ENCODE data around the gene MARVELD1. TPM values are rescaled to one million over a fixed set of nuclear protein-coding genes. Genes with fewer than 3 reads are reported as not detected.

MARVELD1 gene
- total RNA-seq, 1 experiment from 2014 or later = 21.2 TPM

DNA sequence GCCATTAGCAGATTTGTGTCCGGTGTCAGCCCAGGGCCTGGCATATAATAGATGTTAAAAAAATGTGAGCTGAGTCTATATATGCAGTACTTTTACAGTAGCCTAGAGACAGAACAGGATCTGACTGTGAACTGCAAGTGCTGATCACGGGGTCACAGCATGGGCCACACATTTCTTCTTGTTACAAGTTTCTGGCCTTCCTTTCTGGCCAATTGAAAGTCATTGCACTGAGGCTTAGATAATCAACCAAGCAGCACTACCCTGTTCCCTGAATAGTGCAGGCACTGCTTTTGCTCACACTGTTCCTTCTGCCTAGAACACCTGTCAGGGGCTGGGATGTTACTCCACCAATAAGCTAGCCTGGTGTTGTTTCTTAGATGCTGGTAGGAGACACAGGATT, 5.4 kb upstream of the MARVELD1 start:
- Histone ChIP-seq H3K36me3 (replicated peaks; ENCODE audit: control insufficient read depth, insufficient read depth, low read length) (no peaks in the 10 kb centered on the region), H3K4me3 (ENCODE audit: insufficient read depth, low read depth, low read length) (no peak overlapping the region), H3K27me3 (ENCODE audit: control insufficient read depth, insufficient read depth, low read length) (no peaks in the 10 kb centered on the region)
- DNase-seq = no peak

DNA sequence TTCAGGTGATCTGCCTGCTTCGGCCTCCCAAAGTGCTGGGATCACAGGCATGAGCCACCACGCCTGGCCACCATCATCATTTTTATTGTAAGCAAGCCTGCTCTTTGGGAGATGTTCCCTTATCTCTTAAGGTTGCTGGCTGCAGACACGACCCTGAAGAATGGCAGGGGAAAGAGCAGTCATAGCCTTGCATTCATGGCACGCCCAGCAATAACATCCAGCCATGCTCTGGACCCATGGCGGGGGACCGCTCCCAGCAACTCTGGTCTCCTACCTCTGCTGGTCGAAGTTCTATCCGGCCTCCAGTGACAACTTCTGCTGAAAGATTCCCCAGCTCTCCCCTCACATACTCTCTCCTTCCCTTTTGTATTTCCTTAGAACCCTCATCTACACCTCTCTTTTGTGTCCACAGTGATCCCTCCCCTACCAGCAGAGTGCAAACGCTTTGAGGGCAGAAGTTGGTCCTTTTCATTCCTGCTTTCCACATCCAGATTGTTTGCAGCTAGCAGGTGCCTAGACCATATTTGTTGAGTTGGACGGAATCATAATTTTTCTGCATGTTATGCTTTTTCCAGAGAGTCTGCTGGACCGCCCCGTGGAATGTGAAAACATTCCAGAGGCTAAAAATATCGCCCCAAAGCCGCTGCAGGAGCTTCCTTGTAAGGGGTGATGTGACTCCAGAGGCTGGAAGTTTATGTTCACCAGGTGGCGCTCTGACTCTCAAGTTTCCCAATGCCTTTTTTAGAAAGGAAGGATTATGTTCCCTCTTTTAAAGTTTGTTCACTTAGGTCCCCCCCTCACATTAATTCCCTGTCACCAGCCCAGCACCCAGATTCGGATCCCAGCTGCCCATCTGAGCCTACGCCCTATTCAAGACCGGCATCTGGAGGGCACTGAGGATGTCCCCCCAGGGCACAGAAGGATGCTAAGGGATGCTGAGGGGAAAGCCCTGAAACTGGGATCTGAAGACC, 4.3 kb upstream of the MARVELD1 start:
- H3K4me3 ChIP-seq (ENCODE audit: insufficient read depth, low read depth, low read length) = no peak overlapping the region
- no peaks in the 10 kb centered on the region for H3K27me3 ChIP-seq (ENCODE audit: control insufficient read depth, insufficient read depth, low read length)
- DNase-seq = peak; percentile 82
- no peaks in the 10 kb centered on the region for H3K36me3 ChIP-seq (replicated peaks; ENCODE audit: control insufficient read depth, insufficient read depth, low read length)

DNA sequence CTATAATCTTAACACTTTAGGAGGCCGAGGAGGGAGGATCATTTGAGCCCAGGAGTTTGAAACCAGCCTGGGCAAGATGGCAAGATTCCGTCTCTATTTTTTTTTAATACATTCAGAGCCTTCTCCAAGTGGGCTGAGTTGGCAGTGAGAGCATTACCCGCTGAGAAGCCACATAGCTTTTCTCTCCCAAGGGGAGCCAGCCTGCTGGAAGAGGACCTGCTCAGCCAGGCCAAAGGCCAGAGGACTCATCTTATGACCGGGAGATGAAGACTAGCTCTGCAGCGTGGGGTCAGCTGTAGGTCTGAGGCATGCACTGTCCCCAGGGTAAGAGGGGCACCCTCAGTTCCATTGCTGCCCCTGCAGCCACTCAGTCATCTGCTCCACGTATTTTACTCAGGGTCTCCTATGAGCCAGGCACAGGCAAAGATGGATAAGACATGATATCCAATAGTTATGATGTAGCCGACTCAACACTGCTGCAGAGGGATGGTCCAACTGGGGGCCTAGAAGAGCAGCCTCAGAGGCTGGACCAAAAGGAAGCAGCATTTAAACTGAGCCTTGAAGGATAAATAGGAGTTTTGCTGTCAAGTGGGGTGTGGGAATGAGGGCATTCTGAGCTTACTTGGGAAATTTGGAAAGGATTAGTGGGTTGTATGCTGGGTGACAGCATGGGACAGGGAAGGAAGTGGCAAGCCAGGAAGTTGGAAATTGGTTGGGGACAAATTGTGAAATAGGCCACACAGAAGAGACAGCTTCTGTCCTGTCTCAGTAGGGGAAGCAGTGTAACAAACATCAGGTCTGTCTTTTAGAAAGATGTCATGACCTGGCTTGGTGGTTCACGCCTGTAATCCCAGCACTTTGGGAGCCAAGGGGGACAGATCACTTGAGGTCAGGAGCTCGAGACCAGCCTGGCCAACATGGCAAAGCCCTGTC, 1.6 kb upstream of the MARVELD1 start:
- DNase-seq = no peak
- no peaks in the 10 kb centered on the region for H3K36me3 ChIP-seq (replicated peaks; ENCODE audit: control insufficient read depth, insufficient read depth, low read length)
- no peaks in the 10 kb centered on the region for H3K27me3 ChIP-seq (ENCODE audit: control insufficient read depth, insufficient read depth, low read length)

DNA sequence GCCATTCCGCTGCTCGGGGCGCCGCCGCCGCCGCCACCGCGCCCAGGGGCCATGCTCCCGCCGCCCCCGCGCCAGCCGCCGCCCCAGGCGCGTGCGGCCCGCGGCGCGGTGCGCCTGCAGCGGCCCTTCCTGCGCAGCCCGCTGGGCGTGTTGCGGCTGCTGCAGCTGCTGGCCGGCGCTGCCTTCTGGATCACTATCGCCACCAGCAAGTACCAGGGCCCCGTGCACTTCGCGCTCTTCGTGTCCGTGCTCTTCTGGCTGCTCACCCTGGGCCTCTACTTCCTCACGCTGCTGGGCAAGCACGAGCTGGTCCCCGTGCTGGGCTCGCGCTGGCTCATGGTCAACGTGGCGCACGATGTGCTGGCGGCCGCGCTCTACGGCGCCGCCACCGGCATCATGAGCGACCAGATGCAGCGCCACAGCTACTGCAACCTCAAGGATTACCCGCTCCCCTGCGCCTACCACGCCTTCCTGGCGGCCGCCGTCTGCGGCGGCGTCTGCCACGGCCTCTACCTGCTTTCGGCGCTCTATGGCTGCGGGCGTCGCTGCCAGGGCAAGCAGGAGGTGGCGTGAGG, 383 bp downstream of the MARVELD1 start:
- H3K4me3 ChIP-seq (ENCODE audit: insufficient read depth, low read depth, low read length) = peak overlapping the region; percentile 89
- H3K36me3 ChIP-seq (replicated peaks; ENCODE audit: control insufficient read depth, insufficient read depth, low read length) = no peaks in the 10 kb centered on the region
- peak; percentile 89 for DNase-seq
- no peaks in the 10 kb centered on the region for H3K27me3 ChIP-seq (ENCODE audit: control insufficient read depth, insufficient read depth, low read length)

More for the DNA sequence above, 1.6 kb upstream of the MARVELD1 start:
- H3K4me3 ChIP-seq (ENCODE audit: insufficient read depth, low read depth, low read length) = no peak overlapping the region

DNA sequence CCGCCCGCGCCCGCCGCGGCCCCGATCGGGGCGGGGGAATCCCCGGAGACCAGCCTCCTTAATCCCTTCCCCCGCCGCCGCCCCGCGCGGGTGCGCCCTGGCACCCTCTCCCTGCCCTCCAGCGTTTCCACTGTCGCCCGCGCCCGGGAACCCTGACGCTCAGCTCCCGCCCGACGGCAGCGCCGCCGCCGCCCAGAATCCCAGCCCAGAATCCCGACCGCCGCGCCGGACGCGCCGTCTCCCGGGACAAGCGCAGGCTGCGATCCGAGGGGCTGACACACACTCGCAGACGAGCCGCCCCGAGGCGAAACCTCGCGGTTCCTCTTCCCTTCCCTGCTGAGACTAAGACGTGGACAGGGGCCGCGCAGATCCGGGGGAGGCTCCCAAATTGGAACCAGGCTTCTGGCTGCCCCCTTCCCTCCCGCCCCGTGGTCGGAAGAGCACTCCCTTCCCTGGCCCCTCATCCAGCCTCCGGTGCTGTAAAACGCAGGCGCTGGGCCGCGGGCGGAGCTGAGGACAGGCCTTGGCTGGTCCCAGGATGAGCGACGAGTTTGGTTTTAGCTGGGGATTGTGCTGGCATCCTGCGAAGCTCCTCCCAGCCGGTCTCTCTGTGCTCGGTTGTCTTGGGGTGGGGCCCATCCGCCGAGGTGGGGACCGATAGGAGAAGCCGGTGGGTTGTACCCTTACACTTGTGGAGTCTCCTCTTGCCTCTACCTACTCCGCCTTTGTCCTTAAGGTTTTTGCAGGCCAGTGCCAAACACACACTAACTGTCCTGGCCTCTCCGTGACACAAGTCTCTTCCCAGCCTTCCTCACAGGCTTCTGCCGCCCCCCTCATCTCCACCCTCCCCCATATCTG, 1.1 kb downstream of the MARVELD1 start:
- peak; percentile 87 for DNase-seq
- H3K4me3 ChIP-seq (ENCODE audit: insufficient read depth, low read depth, low read length) = peak overlapping the region; percentile 89
- H3K36me3 ChIP-seq (replicated peaks; ENCODE audit: control insufficient read depth, insufficient read depth, low read length) = no peaks in the 10 kb centered on the region
- H3K27me3 ChIP-seq (ENCODE audit: control insufficient read depth, insufficient read depth, low read length) = no peaks in the 10 kb centered on the region

DNA sequence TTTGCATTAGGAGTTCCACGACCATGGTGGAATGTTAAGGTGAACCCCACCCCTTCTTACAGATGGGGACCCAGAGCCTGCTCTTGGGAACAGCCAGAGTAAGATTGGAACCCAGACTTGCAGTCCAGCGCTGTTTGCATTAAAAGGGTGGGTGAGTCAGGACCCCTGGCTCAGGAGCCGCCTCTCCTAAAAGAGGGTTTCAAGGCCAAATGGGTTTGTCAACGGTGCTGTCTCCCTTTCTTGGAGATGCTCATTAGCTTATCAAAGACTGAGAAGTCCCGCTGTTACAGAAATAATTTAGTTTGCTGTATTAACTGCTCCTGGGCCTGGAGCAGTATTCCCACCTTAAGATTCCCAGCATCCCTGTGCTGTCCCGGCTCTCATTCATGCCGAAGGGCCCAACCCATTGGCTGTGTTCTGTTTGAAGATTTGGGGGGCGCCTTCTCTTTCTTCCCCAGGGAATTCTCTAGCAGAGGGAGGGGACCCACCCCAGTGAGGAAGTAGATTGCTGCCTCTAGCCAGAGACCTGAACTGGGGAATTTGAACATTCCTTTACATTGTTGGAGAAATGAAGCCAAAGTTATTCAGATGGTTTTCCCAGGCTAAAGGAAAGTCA, 1.8 kb downstream of the MARVELD1 start:
- Histone ChIP-seq H3K27me3 (ENCODE audit: control insufficient read depth, insufficient read depth, low read length) (no peaks in the 10 kb centered on the region), H3K4me3 (ENCODE audit: insufficient read depth, low read depth, low read length) (peak overlapping the region; percentile 89), H3K36me3 (replicated peaks; ENCODE audit: control insufficient read depth, insufficient read depth, low read length) (no peaks in the 10 kb centered on the region)
- DNase-seq = peak; percentile 69

DNA sequence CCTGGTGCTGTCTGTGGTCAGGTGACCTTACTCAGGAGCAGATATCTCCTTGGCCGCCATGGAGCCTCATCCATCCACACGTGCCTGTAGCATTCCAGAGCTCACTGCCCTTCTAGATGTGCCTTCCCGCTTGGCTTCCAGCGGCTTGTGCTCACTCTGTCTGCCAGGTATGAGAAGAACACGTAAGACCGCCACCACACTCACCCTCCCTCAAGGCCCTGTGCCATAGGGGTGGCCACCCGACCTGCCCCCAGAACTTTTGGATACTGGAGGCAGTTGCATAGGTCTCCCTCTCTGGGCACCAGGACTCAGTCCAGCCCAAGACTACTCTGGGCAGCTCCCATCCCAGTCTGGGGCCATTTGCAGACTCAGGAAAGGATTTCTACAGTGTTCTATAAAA, 4.1 kb downstream of the MARVELD1 start:
- Histone ChIP-seq H3K36me3 (replicated peaks; ENCODE audit: control insufficient read depth, insufficient read depth, low read length) (no peaks in the 10 kb centered on the region), H3K27me3 (ENCODE audit: control insufficient read depth, insufficient read depth, low read length) (no peaks in the 10 kb centered on the region), H3K4me3 (ENCODE audit: insufficient read depth, low read depth, low read length) (no peak overlapping the region)
- peak; percentile 8 for DNase-seq

DNA sequence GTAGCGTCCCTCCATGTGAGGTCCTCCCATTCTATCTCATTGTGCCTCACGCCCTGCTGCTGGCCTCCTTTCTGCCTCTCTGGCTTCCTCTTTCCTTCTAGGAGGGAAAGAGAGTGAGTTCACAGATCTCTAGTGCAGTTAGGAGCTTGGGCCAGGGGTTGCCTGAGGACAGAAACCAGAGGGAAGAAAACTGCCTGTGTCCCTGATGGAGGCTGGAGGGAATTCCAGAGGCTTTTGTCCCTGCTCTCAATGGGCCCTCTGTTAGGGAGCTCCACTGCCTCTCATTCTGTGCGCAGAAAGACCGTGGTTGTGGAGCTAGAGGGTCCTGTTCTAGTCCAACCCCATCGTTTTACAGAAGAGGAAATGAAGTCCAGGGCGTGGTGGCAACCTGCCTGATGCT, 4.6 kb downstream of the MARVELD1 start:
- Histone ChIP-seq H3K27me3 (ENCODE audit: control insufficient read depth, insufficient read depth, low read length) (no peaks in the 10 kb centered on the region), H3K36me3 (replicated peaks; ENCODE audit: control insufficient read depth, insufficient read depth, low read length) (no peaks in the 10 kb centered on the region), H3K4me3 (ENCODE audit: insufficient read depth, low read depth, low read length) (no peak overlapping the region)
- DNase-seq = peak; percentile 18

DNA sequence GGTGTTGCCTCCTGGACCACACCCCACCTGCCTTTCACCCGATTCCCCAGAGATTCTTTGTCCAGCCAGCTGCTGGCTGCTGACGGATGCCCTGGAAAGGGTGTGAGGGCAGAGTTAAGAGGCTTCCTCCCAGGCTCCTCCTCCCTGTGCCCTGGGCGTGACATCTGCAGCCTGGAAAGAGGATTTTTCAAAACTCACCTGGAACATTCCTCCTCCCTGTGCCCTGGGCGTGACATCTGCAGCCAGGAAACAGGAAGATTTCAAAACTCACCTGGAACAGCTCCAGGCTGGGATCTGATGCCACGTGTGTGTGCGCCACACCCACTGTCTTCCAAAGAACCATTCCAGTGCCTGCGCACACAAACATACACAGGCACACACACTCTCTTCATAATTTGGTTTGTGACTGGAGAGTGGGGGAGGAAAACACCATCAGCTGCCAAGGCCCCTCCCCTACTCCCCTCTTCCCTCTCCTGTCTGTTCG, 5.2 kb downstream of the MARVELD1 start:
- H3K36me3 ChIP-seq (replicated peaks; ENCODE audit: control insufficient read depth, insufficient read depth, low read length) = no peaks in the 10 kb centered on the region
- DNase-seq = peak; percentile 36
- no peak overlapping the region for H3K4me3 ChIP-seq (ENCODE audit: insufficient read depth, low read depth, low read length)
- H3K27me3 ChIP-seq (ENCODE audit: control insufficient read depth, insufficient read depth, low read length) = no peaks in the 10 kb centered on the region

DNA sequence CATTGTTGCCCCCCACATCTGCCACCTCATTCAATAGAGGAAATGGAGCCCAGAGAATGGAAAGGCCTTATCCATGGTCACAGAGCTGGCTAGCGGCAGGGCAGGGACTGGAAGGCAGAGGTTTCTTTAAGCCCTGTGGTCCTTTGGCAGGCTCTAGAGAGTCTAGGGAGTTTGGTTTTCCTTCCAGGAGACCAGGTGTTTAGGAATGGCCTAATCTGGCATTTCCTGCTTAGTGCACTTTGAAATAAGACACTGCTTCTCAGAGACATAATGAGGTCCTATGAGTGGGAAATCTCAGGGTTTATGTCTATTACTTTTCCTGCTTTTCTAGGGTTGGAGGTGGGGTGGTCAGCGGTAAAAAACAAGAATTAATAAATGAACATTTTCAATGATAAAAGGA, 6.1 kb downstream of the MARVELD1 start:
- no peak overlapping the region for H3K4me3 ChIP-seq (ENCODE audit: insufficient read depth, low read depth, low read length)
- H3K27me3 ChIP-seq (ENCODE audit: control insufficient read depth, insufficient read depth, low read length) = no peaks in the 10 kb centered on the region
- peak; percentile 36 for DNase-seq
- H3K36me3 ChIP-seq (replicated peaks; ENCODE audit: control insufficient read depth, insufficient read depth, low read length) = no peaks in the 10 kb centered on the region

DNA sequence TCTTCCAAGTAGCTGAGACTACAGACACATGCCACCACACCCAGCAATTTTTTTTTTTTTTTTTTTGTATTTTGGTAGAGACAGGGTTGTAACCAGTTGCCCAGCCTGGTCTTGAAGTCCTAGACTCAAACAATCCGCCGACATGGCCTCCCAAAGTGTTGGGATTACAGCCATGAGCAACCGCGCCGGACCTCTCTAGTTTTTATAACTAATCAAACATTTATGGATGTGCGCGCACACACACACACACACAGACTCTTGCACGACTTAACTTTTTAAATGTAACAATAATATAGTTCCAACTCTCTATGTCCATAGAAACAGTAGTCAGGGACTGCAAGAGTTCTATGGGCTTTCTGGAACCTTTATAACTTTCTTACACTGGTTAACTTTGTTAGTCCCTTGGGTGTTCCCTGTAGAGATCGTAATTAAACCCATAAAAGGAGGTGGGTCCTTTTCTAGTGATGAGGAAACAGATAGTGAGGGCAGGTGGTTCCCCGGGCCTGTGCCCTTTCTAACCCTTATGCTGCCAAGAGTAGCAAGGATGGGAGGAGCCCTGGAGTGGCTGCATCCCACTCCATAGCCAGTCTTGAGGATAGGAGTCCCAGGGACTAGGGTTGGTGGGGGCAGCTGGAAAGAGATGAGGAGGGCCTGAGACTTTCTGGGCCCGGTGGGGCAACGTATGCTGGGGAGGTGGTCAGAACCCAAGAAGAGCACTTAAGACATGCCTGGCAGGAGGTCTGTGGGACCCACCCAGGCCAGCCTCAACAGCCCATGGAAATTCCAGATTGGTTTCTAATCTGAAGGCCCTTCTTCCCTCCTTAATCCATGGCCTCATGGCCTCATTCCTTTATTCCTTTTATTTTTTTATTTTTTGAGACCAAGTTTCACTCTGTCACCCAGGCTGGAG, 8.6 kb downstream of the MARVELD1 start:
- Histone ChIP-seq H3K27me3 (ENCODE audit: control insufficient read depth, insufficient read depth, low read length) (no peaks in the 10 kb centered on the region), H3K4me3 (ENCODE audit: insufficient read depth, low read depth, low read length) (no peak overlapping the region), H3K36me3 (replicated peaks; ENCODE audit: control insufficient read depth, insufficient read depth, low read length) (no peaks in the 10 kb centered on the region)
- no peak for DNase-seq

DNA sequence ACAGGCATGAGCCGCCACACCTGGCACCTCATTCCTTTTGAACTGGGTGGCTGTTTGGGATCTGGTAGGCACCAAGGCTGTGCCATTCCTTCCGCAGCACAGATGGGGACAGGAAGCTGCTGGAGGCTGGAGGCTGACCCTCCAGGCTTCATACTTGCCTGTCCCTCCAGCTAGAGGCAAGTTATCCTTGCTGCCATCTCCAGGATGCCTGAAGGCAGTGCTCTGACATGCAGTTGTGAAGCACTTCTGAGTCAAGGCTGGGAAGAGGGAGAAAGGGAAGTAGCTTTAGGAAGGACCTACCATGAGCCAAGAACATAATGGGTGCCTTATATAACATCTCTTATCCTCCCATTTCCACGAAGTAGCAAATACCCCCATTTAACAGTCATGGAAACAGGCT, 9.5 kb downstream of the MARVELD1 start:
- peak; percentile 16 for DNase-seq
- no peaks in the 10 kb centered on the region for H3K36me3 ChIP-seq (replicated peaks; ENCODE audit: control insufficient read depth, insufficient read depth, low read length)
- no peak overlapping the region for H3K4me3 ChIP-seq (ENCODE audit: insufficient read depth, low read depth, low read length)
- H3K27me3 ChIP-seq (ENCODE audit: control insufficient read depth, insufficient read depth, low read length) = no peaks in the 10 kb centered on the region

All from H7 (cell line).